Lung microvascular endothelial cell (primary cell): Measurements from ENCODE around the gene GRIN3B. TPM values are rescaled to one million over a fixed set of nuclear protein-coding genes. Genes with fewer than 3 reads are reported as not detected.

Experiments
- DNase-seq, 2 donors: peaks; one replicate each; pipeline versions ENCODE4 v3.0.0 to v3.0.0-alpha.2; 2010; ENCODE audit warnings: low read depth in 2 of 2
- total RNA-seq: library from RNA; depleted of rRNA; stranded (reverse); fragments of >200 nt; gene quantifications from 2 replicates; pipeline ENCODE4 v1.2.1, GENCODE V29; 2014

GRIN3B gene
- total RNA-seq, 1 donor from 2014 or later: under 0.01 TPM

DNA sequence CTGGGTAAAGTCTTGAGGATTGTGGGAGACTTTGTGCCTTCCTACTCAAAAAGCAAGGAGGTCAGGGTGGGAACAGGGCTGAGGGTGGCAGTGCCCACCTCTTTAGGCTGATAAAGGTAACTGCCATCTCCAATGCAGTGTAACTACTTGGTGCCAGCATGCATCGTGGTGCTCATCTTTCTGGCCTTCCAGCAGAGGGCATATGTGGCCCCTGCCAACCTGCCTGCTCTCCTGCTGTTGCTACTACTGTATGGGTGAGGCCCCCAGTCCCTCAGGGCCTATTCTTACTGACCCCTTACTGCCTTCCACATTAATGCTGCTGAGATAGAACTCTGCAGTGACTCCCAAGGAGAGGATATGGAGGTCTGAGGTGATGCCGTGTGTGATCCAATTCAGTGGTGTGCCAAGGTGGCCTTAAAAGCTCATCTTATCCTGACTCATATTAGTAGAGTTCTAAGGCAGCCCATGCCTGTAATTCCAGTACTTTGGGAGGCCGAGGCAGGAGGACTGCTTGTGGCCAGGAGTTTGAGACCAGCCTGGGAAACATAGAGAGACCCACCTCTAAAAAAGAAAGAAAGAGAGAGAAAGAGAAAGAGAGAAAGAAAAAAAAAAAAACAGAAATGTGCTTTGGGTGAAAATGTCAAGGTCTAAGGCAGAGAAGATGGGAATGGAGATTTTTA, 57.1 kb downstream of the GRIN3B start:
- DNase-seq: peak; percentile 51 to 55

- DNase-seq: no peak
Observed at GRCh38 chr19:1058112-1058511, 57.9 kb downstream of the GRIN3B start.

Other genes with a start within 250 kb of the GRIN3B start
- under 0.01 TPM in 1 of 2 replicates, not detected in the other for gene MISP, start 249.3 kb upstream of the GRIN3B start, total RNA-seq
- 113 and 124 TPM in 2 replicates for gene PTBP1, start 203.0 kb upstream of the GRIN3B start, total RNA-seq
- gene PLPPR3, start 178.5 kb upstream of the GRIN3B start, total RNA-seq: under 0.01 and 0.44 TPM in 2 replicates
- not detected in 2 replicates for gene AZU1, start 172.6 kb upstream of the GRIN3B start, total RNA-seq
- gene PRTN3, start 159.4 kb upstream of the GRIN3B start, total RNA-seq: not detected in 2 replicates
- gene ELANE, start 148.1 kb upstream of the GRIN3B start, total RNA-seq: not detected in 2 replicates
- 1.2 and 3.9 TPM in 2 replicates for gene CFD, start 140.8 kb upstream of the GRIN3B start, total RNA-seq
- 19.0 TPM in 2 replicates for gene MED16, start 107.2 kb upstream of the GRIN3B start, total RNA-seq
- not detected in 2 replicates for gene RNU6-9, start 106.9 kb upstream of the GRIN3B start, total RNA-seq
- 27.2 and 28.8 TPM in 2 replicates for gene R3HDM4, start 87.2 kb upstream of the GRIN3B start, total RNA-seq
- not detected in 2 replicates for gene KISS1R, start 83.1 kb upstream of the GRIN3B start, total RNA-seq
- gene ARID3A, start 74.4 kb upstream of the GRIN3B start, total RNA-seq: 6.8 and 9.5 TPM in 2 replicates
- gene WDR18, start 16.1 kb upstream of the GRIN3B start, total RNA-seq: 74.4 and 88.5 TPM in 2 replicates
- 29.4 and 43.8 TPM in 2 replicates for gene TMEM259, start 20.7 kb downstream of the GRIN3B start, total RNA-seq
- gene RNU6-2, start 21.1 kb downstream of the GRIN3B start, total RNA-seq: not detected in 2 replicates
- 59.1 and 83.9 TPM in 2 replicates for gene CNN2, start 26.2 kb downstream of the GRIN3B start, total RNA-seq
- 3.1 and 3.4 TPM in 2 replicates for gene ABCA7, start 39.7 kb downstream of the GRIN3B start, total RNA-seq
- 17.7 and 19.6 TPM in 2 replicates for gene ARHGAP45, start 66.7 kb downstream of the GRIN3B start, total RNA-seq
- gene POLR2E, start 95.0 kb downstream of the GRIN3B start, total RNA-seq: 50.4 and 63.4 TPM in 2 replicates
- 415 and 423 TPM in 2 replicates for gene GPX4, start 103.6 kb downstream of the GRIN3B start, total RNA-seq
- gene SBNO2, start 173.8 kb downstream of the GRIN3B start, total RNA-seq: 14.8 and 28.2 TPM in 2 replicates
- gene STK11, start 205.4 kb downstream of the GRIN3B start, total RNA-seq: 46.6 and 70.4 TPM in 2 replicates
- gene CBARP, start 237.6 kb downstream of the GRIN3B start, total RNA-seq: 0.65 and 1.2 TPM in 2 replicates
- 15.7 and 16.3 TPM in 2 replicates for gene ATP5F1D, start 241.3 kb downstream of the GRIN3B start, total RNA-seq
- 3.2 and 5.4 TPM in 2 replicates for gene MIDN, start 248.2 kb downstream of the GRIN3B start, total RNA-seq